Immature natural killer cell (primary cell): ENCODE results near the gene IFIT1B. TPM values are rescaled to one million over a fixed set of nuclear protein-coding genes. Genes with fewer than 3 reads are reported as not detected.
"Not testable (repeated sequence)": the region's sequence is repeated elsewhere in the genome, so short reads cannot be mapped to it uniquely, and the experiment has no call there.

Source experiments
- DNase-seq, 3 donors: peaks; one replicate each; pipeline ENCODE4 v3.0.0; 2022; ENCODE audit warnings: mixed read lengths in 1 of 3
- H3K27ac Mint-ChIP-seq, 6 donors: one replicate each; pipeline ENCODE4 v1.8.0; 2020; ENCODE audit warnings: mixed read lengths in 6 of 6, mild to moderate bottlenecking in 5 of 6, inconsistent platforms in 4 of 6, moderate library complexity in 3 of 6
- H3K27me3 Mint-ChIP-seq, 3 donors: one replicate each; pipeline ENCODE4 v1.8.0; 2020 to 2021; ENCODE audit warnings: low read depth in 3 of 3, mild to moderate bottlenecking in 3 of 3, mixed read lengths in 3 of 3, moderate library complexity in 3 of 3, inconsistent platforms in 1 of 3
- H3K36me3 Mint-ChIP-seq, 3 donors: one replicate each; pipeline ENCODE4 v1.8.0; 2020; ENCODE audit warnings: mixed read lengths in 3 of 3, inconsistent platforms in 2 of 3, mild to moderate bottlenecking in 2 of 3
- H3K4me1 Mint-ChIP-seq, 2 donors: one replicate each; pipeline ENCODE4 v1.8.0; 2020; ENCODE audit warnings: inconsistent platforms in 2 of 2, mild to moderate bottlenecking in 2 of 2, mixed read lengths in 2 of 2, moderate library complexity in 1 of 2
- H3K4me3 Mint-ChIP-seq, 5 donors: one replicate each; pipeline ENCODE4 v1.8.0; 2020; ENCODE audit warnings: mild to moderate bottlenecking in 5 of 5, mixed read lengths in 5 of 5, inconsistent platforms in 3 of 5, moderate library complexity in 3 of 5
- H3K9me3 Mint-ChIP-seq, 6 donors: one replicate each; pipeline ENCODE4 v1.8.0; 2020; ENCODE audit warnings: mild to moderate bottlenecking in 6 of 6, mixed read lengths in 6 of 6, inconsistent platforms in 4 of 6, moderate library complexity in 3 of 6
- polyA plus RNA-seq, 3 donors: library from polyadenylated mRNA; unstranded; fragments of 300-500 nt; fragmentation: Illumina TruSeq; gene quantifications; one replicate each; pipeline ENCODE4 v1.2.3, GENCODE V29; 2021

IFIT1B gene
- polyA plus RNA-seq, 3 donors from 2014 or later: 0.11 TPM; not detected in 2

- Mint-ChIP-seq H3K9me3 (no peaks in the 10 kb centered on the region), H3K27ac (no peak overlapping the region), H3K4me3 (no peak overlapping the region), H3K36me3 (no peaks in the 10 kb centered on the region), H3K27me3 (peaks cover 2 to 6% (median 4%) of the 10 kb centered on the region in 3 donors), H3K4me1 (peaks cover 3 to 5% of the 10 kb centered on the region in 2 donors)
- no peak for DNase-seq
Observed at GRCh38 chr10:89373916-89374711, 3.7 kb upstream of the IFIT1B start.

- Mint-ChIP-seq H3K27me3 (peaks cover 2 to 6% (median 4%) of the 10 kb centered on the region in 3 donors), H3K4me1 (no peaks in the 10 kb centered on the region), H3K27ac (no peak overlapping the region), H3K9me3 (no peaks in the 10 kb centered on the region), H3K36me3 (no peaks in the 10 kb centered on the region), H3K4me3 (no peak overlapping the region)
- no peak for DNase-seq
Observed at GRCh38 chr10:89374713-89375141, 3.1 kb upstream of the IFIT1B start.

- Mint-ChIP-seq H3K36me3 (no peaks in the 10 kb centered on the region), H3K27me3 (peaks cover 0 to 2% (median 2%) of the 10 kb centered on the region in 3 donors), H3K27ac (no peak overlapping the region), H3K4me3 (no peak overlapping the region), H3K9me3 (no peaks in the 10 kb centered on the region), H3K4me1 (no peaks in the 10 kb centered on the region)
- DNase-seq: no peak
Observed at GRCh38 chr10:89379103-89379502, 1.2 kb downstream of the IFIT1B start.

- H3K36me3 Mint-ChIP-seq: no peaks in the 10 kb centered on the region
- H3K27ac Mint-ChIP-seq: no peak overlapping the region
- H3K4me1 Mint-ChIP-seq: no peaks in the 10 kb centered on the region
- no peak for DNase-seq
- H3K4me3 Mint-ChIP-seq: no peak overlapping the region
- H3K27me3 Mint-ChIP-seq: peaks cover 0 to 2% (median 1%) of the 10 kb centered on the region in 3 donors
- no peaks in the 10 kb centered on the region for H3K9me3 Mint-ChIP-seq
Observed at GRCh38 chr10:89382757-89383156, 4.9 kb downstream of the IFIT1B start.

GRCh38 chr10:89384474-89385340 is 6.9 kb downstream of the IFIT1B start:
- no peak overlapping the region for H3K27ac Mint-ChIP-seq
- H3K36me3 Mint-ChIP-seq: no peaks in the 10 kb centered on the region
- H3K9me3 Mint-ChIP-seq: no peaks in the 10 kb centered on the region
- H3K27me3 Mint-ChIP-seq: peaks cover 0 to 2% (median 1%) of the 10 kb centered on the region in 3 donors
- no peaks in the 10 kb centered on the region for H3K4me1 Mint-ChIP-seq
- no peak overlapping the region for H3K4me3 Mint-ChIP-seq
- no peak for DNase-seq

- Mint-ChIP-seq H3K4me3 (no peak overlapping the region), H3K27ac (no peak overlapping the region), H3K9me3 (no peaks in the 10 kb centered on the region), H3K27me3 (peaks cover 0 to 2% (median 1%) of the 10 kb centered on the region in 3 donors), H3K4me1 (peaks cover 14 to 22% of the 10 kb centered on the region in 2 donors), H3K36me3 (no peaks in the 10 kb centered on the region)
- DNase-seq: no peak
Observed at GRCh38 chr10:89388806-89389205, 10.9 kb downstream of the IFIT1B start.

GRCh38 chr10:89389254-89389653 is 11.4 kb downstream of the IFIT1B start:
- Mint-ChIP-seq H3K36me3 (no peaks in the 10 kb centered on the region), H3K27ac (no peak overlapping the region), H3K4me3 (no peak overlapping the region), H3K4me1 (peaks cover 14 to 25% of the 10 kb centered on the region in 2 donors), H3K27me3 (peaks cover 0 to 2% (median 1%) of the 10 kb centered on the region in 3 donors), H3K9me3 (no peaks in the 10 kb centered on the region)
- DNase-seq: no peak

GRCh38 chr10:89390476-89391225 is 12.8 kb downstream of the IFIT1B start:
- Mint-ChIP-seq H3K36me3 (peaks cover 0 to 6% (median 0%) of the 10 kb centered on the region in 3 donors), H3K4me3 (peak overlapping the region in 2 of 5 donors; percentile 5 to 10), H3K27me3 (peaks cover 0 to 2% (median 1%) of the 10 kb centered on the region in 3 donors), H3K4me1 (peaks cover 14 to 25% of the 10 kb centered on the region in 2 donors), H3K27ac (peak overlapping the region in 5 of 6 donors; percentile 5 to 69 (median 47)), H3K9me3 (no peaks in the 10 kb centered on the region)
- DNase-seq: no peak

- H3K27me3 Mint-ChIP-seq: not testable (repeated sequence)
Observed at GRCh38 chr10:89391226-89391576, 13.3 kb downstream of the IFIT1B start.

GRCh38 chr10:89391907-89392756 is 14.3 kb downstream of the IFIT1B start, which contains the start of gene IFIT1:
TSS of gene IFIT1 (plus strand) at chr10:89392623. CDS start at chr10:89392713, 90 bp downstream.
- peaks cover 14 to 25% of the 10 kb centered on the region in 2 donors for H3K4me1 Mint-ChIP-seq
- DNase-seq: peak; percentile 66 to 72 (median 72)
- peaks cover 0 to 1% (median 0%) of the 10 kb centered on the region in 6 donors for H3K9me3 Mint-ChIP-seq
- H3K27ac Mint-ChIP-seq: peak within 1 kb of the TSS; percentile 84 to 97 (median 90)
- H3K27me3 Mint-ChIP-seq: peaks cover 0 to 2% (median 1%) of the 10 kb centered on the region in 3 donors
- H3K36me3 Mint-ChIP-seq: peaks cover 0 to 12% (median 0%) of the 10 kb centered on the region in 3 donors
- peak within 1 kb of the TSS; percentile 84 to 95 (median 88) for H3K4me3 Mint-ChIP-seq

More at GRCh38 chr10:89391226-89391576, 13.3 kb downstream of the IFIT1B start:
- not testable (repeated sequence) for H3K36me3 Mint-ChIP-seq, H3K9me3 Mint-ChIP-seq, DNase-seq
- peaks cover 14 to 25% of the 10 kb centered on the region in 2 donors for H3K4me1 Mint-ChIP-seq
- peak overlapping the region in 2 of 5 donors; percentile 5 to 10 for H3K4me3 Mint-ChIP-seq
- peak overlapping the region in 1 of 6 donors; percentile 69 for H3K27ac Mint-ChIP-seq

- peak; percentile 23 to 31 (median 28) for DNase-seq
- Mint-ChIP-seq H3K4me1 (peaks cover 14 to 25% of the 10 kb centered on the region in 2 donors), H3K4me3 (peak overlapping the region; percentile 84 to 95 (median 88)), H3K36me3 (peaks cover 0 to 12% (median 0%) of the 10 kb centered on the region in 3 donors), H3K27me3 (peaks cover 0 to 2% (median 1%) of the 10 kb centered on the region in 3 donors), H3K27ac (peak overlapping the region; percentile 84 to 97 (median 90)), H3K9me3 (peaks cover 0 to 1% (median 0%) of the 10 kb centered on the region in 6 donors)
Observed at GRCh38 chr10:89392974-89393373, 15.1 kb downstream of the IFIT1B start.

- no peak overlapping the region for H3K27ac Mint-ChIP-seq
- H3K27me3 Mint-ChIP-seq: peaks cover 0 to 3% (median 2%) of the 10 kb centered on the region in 3 donors
- H3K36me3 Mint-ChIP-seq: peaks cover 0 to 12% (median 0%) of the 10 kb centered on the region in 3 donors
- H3K9me3 Mint-ChIP-seq: peaks cover 0 to 1% (median 0%) of the 10 kb centered on the region in 6 donors
- no peak for DNase-seq
- H3K4me3 Mint-ChIP-seq: peak overlapping the region in 1 of 5 donors; percentile 28
- peaks cover 14 to 25% of the 10 kb centered on the region in 2 donors for H3K4me1 Mint-ChIP-seq
Observed at GRCh38 chr10:89393898-89394297, 16.0 kb downstream of the IFIT1B start.
